ENCODE data around the gene OR14A2.

- TF ChIP-seq SMC3 (conservative IDR thresholded peaks at IDR 0.05; ENCODE audit: poor library complexity) (no peak), CTCF (IDR thresholded peaks at IDR 0.05; ENCODE audit: poor library complexity, severe bottlenecking) (no peak), MXI1 (conservative IDR thresholded peaks at IDR 0.05; ENCODE audit: poor library complexity, severe bottlenecking) (no peak)
These were observed 1.9 kb upstream of the OR14A2 start for GRCh38 chr1:247749870-247750269.

All from neural cell (in vitro differentiated cells).